Keratinocyte (primary cell): ENCODE data around the gene RNASE8. TPM values are rescaled to one million over a fixed set of nuclear protein-coding genes. Genes with fewer than 3 reads are reported as not detected.

Source experiments
- DNase-seq: peaks from one replicate; pipeline ENCODE4 v3.0.0-alpha.2; 2011; ENCODE audit warnings: low read depth, missing footprints, low spot score
- FAIRE-seq: peaks from 2 replicates; lab custom pipeline; 2011; peaks lifted over from hg19 to GRCh38; lab: Jason Lieb, UNC
- H2AFZ ChIP-seq: 2 replicates; pipeline ENCODE4 v1.6.0; 2012; ENCODE audit warnings: low read length, control low read depth, inconsistent platforms; ENCODE audit not compliant: control insufficient read depth
- H3K27ac ChIP-seq: 2 replicates; pipeline ENCODE4 v1.5.1; 2011; ENCODE audit warnings: low read length; ENCODE audit not compliant: control insufficient read depth, insufficient read depth
- H3K27me3 ChIP-seq: 3 replicates; pipeline ENCODE4 v1.6.0; 2011; ENCODE audit warnings: low read length; ENCODE audit not compliant: control insufficient read depth, insufficient read depth; ENCODE audit errors: extremely low read depth
- H3K36me3 ChIP-seq, 2 experiments: 2 replicates in 1 of 2; 3 replicates in 1 of 2; pipeline ENCODE4 v1.5.1; 2011; ENCODE audit warnings: low read length in 2 of 2, mild to moderate bottlenecking in 1 of 2; ENCODE audit not compliant: control insufficient read depth in 2 of 2, insufficient read depth in 2 of 2; ENCODE audit errors: extremely low read depth in 1 of 2
- H3K4me1 ChIP-seq: 3 replicates; pipeline ENCODE4 v1.5.1; 2011; ENCODE audit warnings: low read length; ENCODE audit not compliant: control insufficient read depth, insufficient read depth; ENCODE audit errors: extremely low read depth
- H3K4me2 ChIP-seq: 3 replicates; pipeline ENCODE4 v1.6.0; 2011; ENCODE audit warnings: low read depth, low read length; ENCODE audit not compliant: control insufficient read depth, insufficient read depth; ENCODE audit errors: extremely low read depth
- H3K4me3 ChIP-seq, 3 experiments: fragments of 200-600 bp in 1 of 3; sonication (generic) in 1 of 3; 2 replicates in 2 of 3; 3 replicates in 1 of 3; pipeline ENCODE4 v1.5.1; 2011 to 2016; ENCODE audit warnings: low read length in 3 of 3, mild to moderate bottlenecking in 3 of 3, control low read depth in 2 of 3, inconsistent platforms in 1 of 3, low read depth in 1 of 3, mixed read lengths in 1 of 3, mixed run types in 1 of 3, moderate library complexity in 1 of 3; ENCODE audit not compliant: control insufficient read depth in 2 of 3, insufficient read depth in 2 of 3; ENCODE audit errors: extremely low read depth in 1 of 3
- H3K79me2 ChIP-seq: 2 replicates; pipeline ENCODE4 v1.6.0; 2012; ENCODE audit warnings: low read length; ENCODE audit not compliant: control insufficient read depth, insufficient read depth
- H3K9ac ChIP-seq: 3 replicates; pipeline ENCODE4 v1.6.0; 2011; ENCODE audit warnings: low read length; ENCODE audit not compliant: control insufficient read depth, insufficient read depth; ENCODE audit errors: extremely low read depth
- H3K9me1 ChIP-seq: 3 replicates; pipeline ENCODE4 v1.6.0; 2011; ENCODE audit warnings: low read length; ENCODE audit not compliant: control insufficient read depth, insufficient read depth; ENCODE audit errors: extremely low read depth
- H3K9me3 ChIP-seq: 2 replicates; pipeline ENCODE4 v1.5.1; 2012; ENCODE audit warnings: low read depth, low read length; ENCODE audit not compliant: control insufficient read depth
- H4K20me1 ChIP-seq: 3 replicates; pipeline ENCODE4 v1.6.0; 2011; ENCODE audit warnings: low read length; ENCODE audit not compliant: control insufficient read depth, insufficient read depth; ENCODE audit errors: extremely low read depth
- EZH2 ChIP-seq: IDR thresholded peaks from one replicate; pipeline ENCODE4 v1.6.1; 2012; ENCODE audit warnings: inconsistent platforms, mild to moderate bottlenecking, low read length, moderate library complexity
- dilution Hi-C: fragments of 300-500 bp; cut with MboI; formaldehyde crosslinking; loops from one replicate; pipeline ENCODE4 v1.7.0; 2020; ENCODE audit warnings: low sequenced_read_pairs; ENCODE audit not compliant: extremely low pct_ligation_motif_present
- polyA plus RNA-seq, 5 experiments: library from polyadenylated mRNA; depleted of rRNA in 3 of 5; stranded (reverse) in 3 of 5; stranded (forward) in 1 of 5; unstranded in 1 of 5; fragments of >200 nt; gene quantifications; 1 replicate in 1 of 5; 2 replicates in 3 of 5; 3 replicates in 1 of 5; pipeline versions ENCODE4 v1.2.1 to v1.2.3, GENCODE V29; 2011 to 2012; ENCODE audit warnings: missing spikeins in 2 of 5, low read depth in 1 of 5, low replicate concordance in 1 of 5
- TF ChIP-seq, protein P1 (sequence below), 3 experiments: IDR thresholded peaks in 1 of 3; conservative IDR thresholded peaks in 1 of 3; optimal IDR thresholded peaks in 1 of 3; 2 replicates in 2 of 3; 3 replicates in 1 of 3; pipeline versions ENCODE3 to v1.5.1; 2011; ENCODE audit warnings: low read length in 3 of 3, mild to moderate bottlenecking in 3 of 3, moderate library complexity in 2 of 3, control low read depth in 1 of 3, inconsistent platforms in 1 of 3; ENCODE audit not compliant: insufficient read depth in 2 of 3; ENCODE audit errors: extremely low read depth in 1 of 3

The RNASE8 gene
- polyA plus RNA-seq, 1 donor (not counting 4 experiments of a cell fraction or from before 2014, with no cell fraction given) = not detected

DNA sequence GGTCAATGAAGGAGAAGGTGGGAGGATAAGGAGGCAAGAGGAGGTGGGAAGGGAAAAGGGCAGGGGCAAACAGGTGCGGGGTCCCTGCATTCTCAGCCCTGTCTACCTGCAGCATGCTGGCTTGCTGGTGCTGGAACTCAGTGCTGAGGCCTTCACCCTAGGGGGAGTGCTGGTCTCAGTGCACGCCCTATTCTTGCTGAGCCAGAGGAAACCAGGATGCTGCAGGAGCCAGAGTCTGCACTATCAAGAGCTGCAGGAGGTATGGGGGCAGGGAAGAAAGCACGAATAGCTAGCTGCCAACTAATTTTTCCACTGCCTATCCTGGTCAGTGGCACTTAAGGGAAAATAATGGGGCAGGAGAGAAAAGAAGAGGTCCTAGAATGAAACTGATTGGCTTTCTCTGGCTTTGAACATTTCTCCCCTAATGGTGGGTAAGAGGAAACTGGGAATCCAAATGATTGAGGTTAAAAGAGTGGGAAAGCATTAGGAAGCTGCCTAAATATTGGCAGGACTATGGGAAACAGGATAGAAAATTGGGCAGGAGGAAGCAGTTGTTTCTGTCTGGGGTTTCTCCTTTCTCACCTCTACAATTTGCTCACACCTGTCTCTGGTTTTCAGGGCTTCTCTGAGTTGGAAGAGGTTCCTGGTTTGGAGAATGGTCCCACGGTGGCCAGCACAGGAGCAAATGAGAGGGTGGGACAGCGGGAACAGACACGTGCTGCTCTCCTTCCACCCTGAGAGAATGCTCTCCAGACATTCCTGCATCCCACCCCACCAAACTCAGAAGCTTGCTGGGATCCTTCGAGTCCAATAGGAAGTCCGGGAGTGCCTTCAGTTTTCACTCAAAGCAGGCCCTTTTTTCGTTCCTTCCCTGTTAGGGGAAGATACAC lies 45.1 kb downstream of the RNASE8 start:
- peak overlapping the region; percentile 81 for H2AFZ ChIP-seq
- H3K9me1 ChIP-seq = no peaks in the 10 kb centered on the region
- H3K9ac ChIP-seq = peak overlapping the region; percentile 95
- no peaks in the 10 kb centered on the region for H4K20me1 ChIP-seq
- peak overlapping the region; percentile 99 for H3K4me2 ChIP-seq
- H3K4me3 ChIP-seq = peak overlapping the region; percentile 54 to 90 (median 83)
- H3K79me2 ChIP-seq = peaks cover 22% of the 10 kb centered on the region
- TF ChIP-seq, protein P1, sequence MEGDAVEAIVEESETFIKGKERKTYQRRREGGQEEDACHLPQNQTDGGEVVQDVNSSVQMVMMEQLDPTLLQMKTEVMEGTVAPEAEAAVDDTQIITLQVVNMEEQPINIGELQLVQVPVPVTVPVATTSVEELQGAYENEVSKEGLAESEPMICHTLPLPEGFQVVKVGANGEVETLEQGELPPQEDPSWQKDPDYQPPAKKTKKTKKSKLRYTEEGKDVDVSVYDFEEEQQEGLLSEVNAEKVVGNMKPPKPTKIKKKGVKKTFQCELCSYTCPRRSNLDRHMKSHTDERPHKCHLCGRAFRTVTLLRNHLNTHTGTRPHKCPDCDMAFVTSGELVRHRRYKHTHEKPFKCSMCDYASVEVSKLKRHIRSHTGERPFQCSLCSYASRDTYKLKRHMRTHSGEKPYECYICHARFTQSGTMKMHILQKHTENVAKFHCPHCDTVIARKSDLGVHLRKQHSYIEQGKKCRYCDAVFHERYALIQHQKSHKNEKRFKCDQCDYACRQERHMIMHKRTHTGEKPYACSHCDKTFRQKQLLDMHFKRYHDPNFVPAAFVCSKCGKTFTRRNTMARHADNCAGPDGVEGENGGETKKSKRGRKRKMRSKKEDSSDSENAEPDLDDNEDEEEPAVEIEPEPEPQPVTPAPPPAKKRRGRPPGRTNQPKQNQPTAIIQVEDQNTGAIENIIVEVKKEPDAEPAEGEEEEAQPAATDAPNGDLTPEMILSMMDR (optimal IDR thresholded peaks at IDR 0.05 in 1 of 3, IDR thresholded peaks at IDR 0.05 in 1 of 3, conservative IDR thresholded peaks at IDR 0.05 in 1 of 3; ENCODE audit: extremely low read depth in 1 of 3, insufficient read depth in 2 of 3, low read length in 3 of 3) = peak in 1 of 3 experiments; percentile 21
- TF ChIP-seq EZH2 = no peak
- dilution Hi-C loops = no loop called here
- FAIRE-seq = no peak
- H3K27ac ChIP-seq = peak overlapping the region; percentile 95
- DNase-seq = no peak
- peaks cover 72% of the 10 kb centered on the region for H3K4me1 ChIP-seq
- H3K36me3 ChIP-seq = no peaks in the 10 kb centered on the region
- no peaks in the 10 kb centered on the region for H3K9me3 ChIP-seq
- H3K27me3 ChIP-seq = no peaks in the 10 kb centered on the region

GRCh38 chr14:21103411-21103709 lies 45.7 kb downstream of the RNASE8 start:
- H3K9ac ChIP-seq = peak overlapping the region; percentile 95
- no peaks in the 10 kb centered on the region for H3K9me3 ChIP-seq
- TF ChIP-seq, protein P1 (optimal IDR thresholded peaks at IDR 0.05 in 1 of 3, IDR thresholded peaks at IDR 0.05 in 1 of 3, conservative IDR thresholded peaks at IDR 0.05 in 1 of 3; ENCODE audit: extremely low read depth in 1 of 3, insufficient read depth in 2 of 3, low read length in 3 of 3) = no peak
- TF ChIP-seq EZH2 = no peak
- dilution Hi-C loops = no loop called here
- peak overlapping the region; percentile 95 for H3K27ac ChIP-seq
- no peaks in the 10 kb centered on the region for H3K9me1 ChIP-seq
- H3K36me3 ChIP-seq = no peaks in the 10 kb centered on the region
- H3K79me2 ChIP-seq = peaks cover 22% of the 10 kb centered on the region
- peak overlapping the region; percentile 54 to 90 (median 83) for H3K4me3 ChIP-seq
- peaks cover 76% of the 10 kb centered on the region for H3K4me1 ChIP-seq
- DNase-seq = no peak
- H3K4me2 ChIP-seq = peak overlapping the region; percentile 99
- H4K20me1 ChIP-seq = no peaks in the 10 kb centered on the region
- no peak for FAIRE-seq
- peak overlapping the region; percentile 81 for H2AFZ ChIP-seq
- no peaks in the 10 kb centered on the region for H3K27me3 ChIP-seq
